Measurements from ENCODE around the gene CAPS. TPM values are rescaled to one million over a fixed set of nuclear protein-coding genes. Genes with fewer than 3 reads are reported as not detected.
"Not testable (repeated sequence)": the region's sequence is repeated elsewhere in the genome, so short reads cannot be mapped to it uniquely, and the experiment has no call there.

Gene CAPS
- polyA plus RNA-seq, 1 donor = 16.7 TPM

GRCh38 chr19:5880196-5880595, 33.9 kb upstream of the CAPS start:
- H3K27me3 ChIP-seq (ENCODE audit: control insufficient read depth, insufficient read depth, low read length) = peaks cover 9% of the 10 kb centered on the region
- WGBS (ENCODE audit: insufficient coverage, low lambda C conversion rate) = no CpG with 5 or more reads among the region's 6 CpGs
- H3K4me1 ChIP-seq (ENCODE audit: control insufficient read depth, insufficient read depth, low read length) = peaks cover 16% of the 10 kb centered on the region
- H3K9me3 ChIP-seq (ENCODE audit: control insufficient read depth, low read depth, low read length) = no peaks in the 10 kb centered on the region
- no peak overlapping the region for H3K27ac ChIP-seq (ENCODE audit: low read length)
- no peak overlapping the region for H3K4me3 ChIP-seq (ENCODE audit: low read length)
- no peaks in the 10 kb centered on the region for H3K36me3 ChIP-seq (ENCODE audit: control insufficient read depth, insufficient read depth, low read length)
- DNase-seq = no peak

GRCh38 chr19:5880604-5881078, 33.4 kb upstream of the CAPS start:
- H3K27ac ChIP-seq (ENCODE audit: low read length) = peak overlapping the region; percentile 36
- no CpG with 5 or more reads among the region's 15 CpGs for WGBS (ENCODE audit: insufficient coverage, low lambda C conversion rate)
- peaks cover 9% of the 10 kb centered on the region for H3K27me3 ChIP-seq (ENCODE audit: control insufficient read depth, insufficient read depth, low read length)

GRCh38 chr19:5881543-5882299, 32.3 kb upstream of the CAPS start:
- WGBS (ENCODE audit: insufficient coverage, low lambda C conversion rate) = no CpG with 5 or more reads among the region's 19 CpGs
- Histone ChIP-seq H3K27ac (ENCODE audit: low read length) (no peak overlapping the region), H3K36me3 (ENCODE audit: control insufficient read depth, insufficient read depth, low read length) (no peaks in the 10 kb centered on the region), H3K27me3 (ENCODE audit: control insufficient read depth, insufficient read depth, low read length) (peaks cover 9% of the 10 kb centered on the region), H3K4me3 (ENCODE audit: low read length) (no peak overlapping the region), H3K4me1 (ENCODE audit: control insufficient read depth, insufficient read depth, low read length) (peaks cover 6% of the 10 kb centered on the region), H3K9me3 (ENCODE audit: control insufficient read depth, low read depth, low read length) (no peaks in the 10 kb centered on the region)
- DNase-seq = no peak

More at GRCh38 chr19:5880604-5881078, 33.4 kb upstream of the CAPS start:
- DNase-seq = peak; percentile 59 to 64
- Histone ChIP-seq H3K4me1 (ENCODE audit: control insufficient read depth, insufficient read depth, low read length) (peaks cover 12% of the 10 kb centered on the region), H3K9me3 (ENCODE audit: control insufficient read depth, low read depth, low read length) (no peaks in the 10 kb centered on the region), H3K4me3 (ENCODE audit: low read length) (no peak overlapping the region), H3K36me3 (ENCODE audit: control insufficient read depth, insufficient read depth, low read length) (no peaks in the 10 kb centered on the region)

- peaks cover 9% of the 10 kb centered on the region for H3K27me3 ChIP-seq (ENCODE audit: control insufficient read depth, insufficient read depth, low read length)
- no peak for DNase-seq
- WGBS (ENCODE audit: insufficient coverage, low lambda C conversion rate) = no CpG with 5 or more reads among the region's 9 CpGs
- peaks cover 6% of the 10 kb centered on the region for H3K4me1 ChIP-seq (ENCODE audit: control insufficient read depth, insufficient read depth, low read length)
- H3K4me3 ChIP-seq (ENCODE audit: low read length) = no peak overlapping the region
- H3K27ac ChIP-seq (ENCODE audit: low read length) = no peak overlapping the region
- no peaks in the 10 kb centered on the region for H3K9me3 ChIP-seq (ENCODE audit: control insufficient read depth, low read depth, low read length)
- no peaks in the 10 kb centered on the region for H3K36me3 ChIP-seq (ENCODE audit: control insufficient read depth, insufficient read depth, low read length)
Measured at GRCh38 chr19:5882421-5882968, 31.6 kb upstream of the CAPS start.

- H3K36me3 ChIP-seq (ENCODE audit: control insufficient read depth, insufficient read depth, low read length); H3K4me3 ChIP-seq (ENCODE audit: low read length); H3K9me3 ChIP-seq (ENCODE audit: control insufficient read depth, low read depth, low read length); DNase-seq; H3K27ac ChIP-seq (ENCODE audit: low read length); H3K27me3 ChIP-seq (ENCODE audit: control insufficient read depth, insufficient read depth, low read length); H3K4me1 ChIP-seq (ENCODE audit: control insufficient read depth, insufficient read depth, low read length): not testable (repeated sequence)
- WGBS (ENCODE audit: insufficient coverage, low lambda C conversion rate) = no CpG with 5 or more reads among the region's 13 CpGs
Measured at GRCh38 chr19:5883157-5883873, 30.7 kb upstream of the CAPS start.

GRCh38 chr19:5884065-5884811, 29.8 kb upstream of the CAPS start:
- not testable (repeated sequence) for H3K9me3 ChIP-seq (ENCODE audit: control insufficient read depth, low read depth, low read length); H3K36me3 ChIP-seq (ENCODE audit: control insufficient read depth, insufficient read depth, low read length); DNase-seq; H3K4me1 ChIP-seq (ENCODE audit: control insufficient read depth, insufficient read depth, low read length); H3K4me3 ChIP-seq (ENCODE audit: low read length); H3K27me3 ChIP-seq (ENCODE audit: control insufficient read depth, insufficient read depth, low read length); H3K27ac ChIP-seq (ENCODE audit: low read length)
- WGBS (ENCODE audit: insufficient coverage, low lambda C conversion rate) = 62% methylated on average over 4 of the region's 11 CpGs

- Histone ChIP-seq H3K27me3 (ENCODE audit: control insufficient read depth, insufficient read depth, low read length) (peaks cover 24% of the 10 kb centered on the region), H3K9me3 (ENCODE audit: control insufficient read depth, low read depth, low read length) (no peaks in the 10 kb centered on the region), H3K4me1 (ENCODE audit: control insufficient read depth, insufficient read depth, low read length) (peaks cover 4% of the 10 kb centered on the region), H3K4me3 (ENCODE audit: low read length) (no peak overlapping the region), H3K27ac (ENCODE audit: low read length) (no peak overlapping the region), H3K36me3 (ENCODE audit: control insufficient read depth, insufficient read depth, low read length) (no peaks in the 10 kb centered on the region)
- WGBS (ENCODE audit: insufficient coverage, low lambda C conversion rate) = no CpG with 5 or more reads among the region's 17 CpGs
- DNase-seq = peak in 1 of 2 donors; percentile 36
Measured at GRCh38 chr19:5889288-5889971, 24.6 kb upstream of the CAPS start.

GRCh38 chr19:5890099-5890498, 24.0 kb upstream of the CAPS start:
- H3K4me1 ChIP-seq (ENCODE audit: control insufficient read depth, insufficient read depth, low read length) = peaks cover 4% of the 10 kb centered on the region
- H3K9me3 ChIP-seq (ENCODE audit: control insufficient read depth, low read depth, low read length) = no peaks in the 10 kb centered on the region
- peaks cover 24% of the 10 kb centered on the region for H3K27me3 ChIP-seq (ENCODE audit: control insufficient read depth, insufficient read depth, low read length)
- no peak overlapping the region for H3K27ac ChIP-seq (ENCODE audit: low read length)
- H3K4me3 ChIP-seq (ENCODE audit: low read length) = no peak overlapping the region
- peaks cover 4% of the 10 kb centered on the region for H3K36me3 ChIP-seq (ENCODE audit: control insufficient read depth, insufficient read depth, low read length)
- DNase-seq = no peak
- no CpG with 5 or more reads among the region's 10 CpGs for WGBS (ENCODE audit: insufficient coverage, low lambda C conversion rate)

GRCh38 chr19:5891572-5891937, 22.5 kb upstream of the CAPS start:
- Histone ChIP-seq H3K27ac (ENCODE audit: low read length) (no peak overlapping the region), H3K9me3 (ENCODE audit: control insufficient read depth, low read depth, low read length) (no peaks in the 10 kb centered on the region), H3K4me3 (ENCODE audit: low read length) (no peak overlapping the region), H3K27me3 (ENCODE audit: control insufficient read depth, insufficient read depth, low read length) (peaks cover 24% of the 10 kb centered on the region), H3K4me1 (ENCODE audit: control insufficient read depth, insufficient read depth, low read length) (peaks cover 4% of the 10 kb centered on the region), H3K36me3 (ENCODE audit: control insufficient read depth, insufficient read depth, low read length) (peaks cover 17% of the 10 kb centered on the region)
- no peak for DNase-seq
- WGBS (ENCODE audit: insufficient coverage, low lambda C conversion rate) = no CpG with 5 or more reads among the region's 4 CpGs
